SU-DHL-6 (cell line): ENCODE measurements around the gene KRT5.

ENCODE experiments used
- EZH2phosphoT487 ChIP-seq: fragments of 200-600 bp; sonication (generic), shearing (Covaris generic); conservative IDR thresholded peaks from 2 replicates; pipeline ENCODE4 v1.6.1; 2018; ENCODE audit warnings: mild to moderate bottlenecking, antibody characterized with exemption, low read length, moderate library complexity, mixed read lengths
- TF ChIP-seq, protein P1 (sequence below): fragments of 200-600 bp; sonication (generic); IDR thresholded peaks from one replicate; pipeline ENCODE4 v1.5.1; 2017; ENCODE audit warnings: antibody characterized with exemption, mild to moderate bottlenecking, low read length, moderate library complexity; ENCODE audit not compliant: insufficient read depth, poor library complexity, severe bottlenecking

DNA sequence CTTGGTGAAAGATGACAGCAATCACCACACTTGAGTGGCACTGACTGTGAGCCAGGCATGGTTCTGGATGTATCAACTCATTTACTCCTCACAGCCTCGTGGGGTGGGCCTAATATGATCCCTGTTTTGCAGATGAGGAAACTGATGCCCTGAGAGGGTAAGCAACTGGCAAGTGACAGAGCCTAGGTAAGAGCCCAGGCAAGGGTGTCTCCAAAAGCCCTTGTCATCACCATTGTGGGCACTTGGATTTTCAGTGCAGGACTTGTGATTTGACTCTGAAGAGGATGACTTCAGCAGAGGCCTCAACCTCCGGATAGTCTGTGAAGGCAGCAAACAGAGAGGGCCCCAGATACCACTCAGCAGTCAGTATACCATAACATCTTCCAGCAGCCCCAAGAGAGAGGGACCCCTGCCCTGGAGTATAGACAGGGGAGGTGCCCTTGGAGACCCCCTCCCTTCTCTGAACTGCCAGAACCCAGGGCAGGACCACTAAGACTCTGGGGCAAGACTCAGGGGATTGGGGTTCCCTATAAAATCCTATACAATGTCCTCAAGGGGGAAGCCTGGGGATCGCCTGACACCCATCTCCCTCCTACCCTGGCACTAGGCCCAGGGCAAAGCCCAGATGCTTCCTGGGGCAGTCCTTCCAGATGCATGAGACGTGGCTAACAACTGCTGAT, 7.1 kb upstream of the KRT5 start:
- no peak for TF ChIP-seq EZH2phosphoT487
- TF ChIP-seq, protein P1, sequence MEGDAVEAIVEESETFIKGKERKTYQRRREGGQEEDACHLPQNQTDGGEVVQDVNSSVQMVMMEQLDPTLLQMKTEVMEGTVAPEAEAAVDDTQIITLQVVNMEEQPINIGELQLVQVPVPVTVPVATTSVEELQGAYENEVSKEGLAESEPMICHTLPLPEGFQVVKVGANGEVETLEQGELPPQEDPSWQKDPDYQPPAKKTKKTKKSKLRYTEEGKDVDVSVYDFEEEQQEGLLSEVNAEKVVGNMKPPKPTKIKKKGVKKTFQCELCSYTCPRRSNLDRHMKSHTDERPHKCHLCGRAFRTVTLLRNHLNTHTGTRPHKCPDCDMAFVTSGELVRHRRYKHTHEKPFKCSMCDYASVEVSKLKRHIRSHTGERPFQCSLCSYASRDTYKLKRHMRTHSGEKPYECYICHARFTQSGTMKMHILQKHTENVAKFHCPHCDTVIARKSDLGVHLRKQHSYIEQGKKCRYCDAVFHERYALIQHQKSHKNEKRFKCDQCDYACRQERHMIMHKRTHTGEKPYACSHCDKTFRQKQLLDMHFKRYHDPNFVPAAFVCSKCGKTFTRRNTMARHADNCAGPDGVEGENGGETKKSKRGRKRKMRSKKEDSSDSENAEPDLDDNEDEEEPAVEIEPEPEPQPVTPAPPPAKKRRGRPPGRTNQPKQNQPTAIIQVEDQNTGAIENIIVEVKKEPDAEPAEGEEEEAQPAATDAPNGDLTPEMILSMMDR = no peak
